ENCODE measurements around the gene ANXA11.

ANXA11 gene

DNA sequence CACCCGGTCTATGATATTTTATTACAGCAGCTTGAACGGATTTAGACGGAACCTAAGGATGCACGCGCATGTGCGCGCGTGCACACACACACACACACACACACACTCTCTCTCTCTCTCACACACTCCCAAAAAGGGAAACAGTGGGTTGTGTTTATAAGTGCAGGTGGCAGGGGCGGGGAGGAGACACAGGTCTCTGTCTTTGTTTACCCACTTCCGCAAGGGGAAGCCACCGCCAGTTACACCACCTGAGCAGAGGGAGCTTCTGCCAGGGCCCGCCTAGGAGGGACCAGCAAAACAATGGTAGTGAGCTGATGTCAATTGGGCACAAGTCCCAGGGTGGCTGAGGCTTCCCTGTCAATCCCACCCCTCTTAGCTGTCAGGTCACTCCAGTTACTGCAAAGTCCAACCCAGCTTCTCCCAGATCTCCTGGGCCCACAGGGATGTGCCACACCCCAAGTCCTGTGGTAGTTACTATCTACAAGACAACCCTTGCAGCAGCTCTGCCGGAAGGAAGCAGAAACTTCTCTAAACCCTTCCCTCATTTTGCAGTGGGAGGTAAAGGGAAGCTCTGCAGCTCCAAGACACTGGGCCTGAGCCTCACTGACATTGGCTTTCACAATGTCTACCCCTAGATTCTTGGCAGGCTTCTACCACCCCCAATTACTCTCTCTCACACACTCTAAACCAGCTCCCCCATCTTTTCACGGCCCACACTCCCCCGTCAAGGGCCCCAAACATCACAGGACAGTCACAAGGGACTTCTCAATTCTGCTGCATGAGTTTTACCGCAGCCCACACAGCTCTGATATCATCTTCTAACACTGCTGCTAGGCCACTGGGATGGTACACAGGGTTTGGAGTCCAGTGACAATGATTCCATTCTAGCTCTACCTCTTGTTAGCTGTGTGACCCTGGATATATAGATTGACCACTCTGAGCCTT is 17.6 kb downstream of the ANXA11 start:
- peak; percentile 39 to 98 (median 78) for DNase-seq

DNA sequence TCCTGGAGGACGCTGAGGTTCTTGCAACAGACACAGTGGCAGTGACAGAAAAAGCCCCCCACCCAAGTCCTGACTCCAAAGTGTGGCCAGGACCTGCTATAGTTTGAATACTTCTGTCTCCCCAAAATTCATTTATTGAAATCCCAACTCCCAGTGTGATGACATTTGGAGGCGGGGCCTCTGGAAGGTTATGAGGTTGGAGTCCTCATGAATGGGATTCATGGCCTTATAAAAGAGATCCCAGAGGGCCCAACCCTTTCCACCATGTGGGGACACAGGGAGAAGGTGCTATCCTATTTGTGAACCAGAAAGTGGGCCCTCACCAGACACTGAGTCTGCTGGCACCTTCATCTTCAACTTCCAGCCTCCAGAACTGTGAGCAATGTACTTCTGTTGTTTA is 18.3 kb downstream of the ANXA11 start:
- no peak for DNase-seq

DNA sequence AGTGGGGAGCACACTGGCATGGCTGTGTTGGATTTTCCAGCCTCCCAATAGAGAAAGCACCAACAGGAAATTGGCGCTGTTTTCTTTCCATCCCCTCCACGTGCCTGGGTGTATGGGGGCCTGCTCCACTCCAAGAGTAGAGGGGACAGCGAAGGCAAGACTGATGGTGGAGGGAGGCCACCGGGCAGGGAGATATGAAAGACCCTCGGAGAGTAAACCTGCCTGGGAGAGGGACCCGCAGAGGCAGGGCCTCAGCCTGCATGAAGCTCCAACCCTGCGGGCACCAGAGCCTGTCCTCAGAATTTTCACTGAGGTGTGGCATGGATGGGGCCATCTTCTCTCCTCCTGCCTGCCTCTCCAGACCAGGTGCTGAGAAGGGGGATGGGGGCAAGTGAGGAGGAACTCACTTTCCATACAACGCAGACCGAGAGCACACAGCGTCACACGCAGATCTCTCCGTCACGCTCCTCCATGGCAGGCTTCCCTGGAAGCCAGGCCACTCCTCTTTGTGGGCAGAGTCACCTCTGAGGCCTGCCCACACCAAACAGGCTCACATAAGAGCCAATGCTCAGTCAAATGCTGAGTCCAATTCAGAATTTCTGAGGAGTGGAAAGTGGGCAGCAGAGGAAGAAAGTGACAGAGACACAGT is 18.8 kb downstream of the ANXA11 start:
- peak in 1 of 5 experiments; percentile 63 for DNase-seq

DNA sequence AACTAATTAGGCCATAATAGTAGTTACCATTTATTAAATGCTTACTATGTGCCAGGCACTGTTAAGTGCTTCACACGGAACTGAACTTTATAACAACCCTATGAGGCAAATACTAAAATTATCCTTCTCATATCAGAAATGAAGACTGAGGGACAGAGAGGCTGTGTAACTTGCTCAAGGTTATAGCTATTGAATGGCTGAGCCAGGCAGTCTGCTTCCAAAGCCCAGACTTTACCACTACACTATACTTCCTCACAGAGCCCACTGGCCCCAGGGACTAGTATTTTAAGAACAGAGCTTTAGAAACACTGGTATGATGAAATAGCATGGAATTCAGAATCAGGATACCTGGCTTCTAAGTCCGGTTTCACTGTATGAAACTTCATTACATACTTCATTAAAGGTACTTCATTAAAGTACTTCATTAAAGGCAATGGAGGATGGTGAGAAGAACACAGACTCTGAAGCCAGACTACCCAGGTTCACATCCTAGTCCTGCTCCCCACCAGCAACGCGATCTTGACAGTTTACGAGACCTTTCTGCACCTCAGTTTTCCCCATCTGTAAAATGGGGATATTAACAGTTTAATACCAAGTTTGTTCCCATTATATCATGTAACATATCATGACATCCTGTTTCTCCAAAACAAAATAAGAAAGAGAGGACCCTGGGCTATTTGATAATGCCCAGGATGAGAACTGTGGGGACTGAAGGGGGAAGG is 19.6 kb downstream of the ANXA11 start:
- DNase-seq, result no peak

- DNase-seq, result no peak
These were observed 21.0 kb downstream of the ANXA11 start for GRCh38 chr10:80184291-80184690.

DNA sequence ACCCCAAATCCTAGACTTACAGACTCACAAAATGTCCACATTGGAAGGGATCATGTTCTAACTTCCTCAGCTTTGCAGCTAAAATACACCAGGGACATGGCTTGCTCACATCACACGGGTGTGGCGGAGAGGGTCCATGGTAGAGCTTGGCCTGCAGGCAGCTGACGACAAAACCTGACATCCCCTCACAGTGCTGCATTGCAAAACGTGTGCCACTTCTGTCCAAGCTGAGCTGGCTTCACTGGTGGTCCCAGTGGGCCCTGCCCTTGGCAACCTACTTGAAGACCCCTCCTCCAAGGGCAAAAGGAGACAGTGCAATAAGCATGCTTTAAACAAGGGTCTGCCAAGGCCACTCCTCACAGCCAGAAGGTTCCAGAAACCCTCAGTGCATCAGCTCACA is 21.9 kb downstream of the ANXA11 start:
- DNase-seq, result no peak

DNA sequence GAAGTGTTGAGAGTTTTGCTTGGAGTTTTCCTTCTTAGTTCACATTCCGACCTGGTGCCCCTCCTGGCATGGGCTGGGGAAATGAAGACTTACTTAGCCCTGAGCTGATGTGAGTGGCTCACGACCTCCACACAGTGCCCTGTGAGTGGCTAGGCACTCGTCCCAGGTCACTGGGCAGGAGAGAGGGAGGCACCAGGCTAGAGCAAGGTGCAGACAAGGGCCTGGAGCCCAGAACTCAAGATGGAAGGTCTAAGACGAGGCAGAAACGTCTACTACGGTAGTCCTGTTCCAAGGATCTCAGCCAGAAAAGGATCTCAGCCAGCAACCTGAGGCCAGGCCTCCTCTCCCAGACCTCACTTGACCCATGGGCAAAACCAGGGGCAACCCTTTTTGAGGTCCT is 22.4 kb downstream of the ANXA11 start:
- DNase-seq, result no peak

DNA sequence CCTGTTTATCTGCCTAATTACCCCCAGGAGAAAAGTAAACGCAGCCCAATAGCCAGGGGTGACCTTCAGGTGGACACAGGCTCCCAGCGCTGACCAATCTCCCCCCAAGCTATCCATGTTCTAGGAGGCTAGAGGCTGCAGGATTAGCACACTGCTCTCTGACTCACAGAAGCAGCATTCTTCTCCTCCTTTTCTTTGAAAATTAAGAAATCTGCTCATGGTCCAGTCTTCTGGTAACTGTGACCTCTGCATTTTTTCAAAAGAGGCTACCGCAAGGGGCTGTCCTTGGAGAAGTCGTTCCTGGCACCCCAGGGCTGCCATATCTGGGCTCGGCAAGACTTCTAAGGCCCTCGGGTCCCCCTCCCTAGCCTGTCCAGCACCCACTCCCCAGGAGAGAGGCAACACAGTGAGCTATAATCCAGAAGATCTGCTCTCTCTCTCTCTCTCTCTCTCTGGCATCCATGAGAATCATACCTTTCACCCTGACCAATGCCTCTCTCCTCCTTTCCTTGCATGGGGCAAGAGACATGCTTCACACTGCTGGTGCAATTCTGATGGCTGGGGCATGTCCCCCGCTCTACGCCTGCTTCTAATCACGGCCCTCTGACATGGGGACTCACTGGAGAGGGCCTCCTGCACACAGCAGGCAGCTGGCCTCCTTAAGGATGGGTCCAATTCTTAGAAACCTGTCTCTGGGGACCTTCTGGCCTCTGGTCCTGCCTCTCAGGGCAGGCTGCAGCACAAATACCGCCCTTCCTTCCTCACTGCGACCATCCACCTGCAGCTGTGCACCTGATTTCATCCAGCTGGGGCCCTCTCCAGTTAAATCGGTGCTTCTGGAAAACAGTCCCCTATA is 27.3 kb downstream of the ANXA11 start:
- DNase-seq, result no peak

DNA sequence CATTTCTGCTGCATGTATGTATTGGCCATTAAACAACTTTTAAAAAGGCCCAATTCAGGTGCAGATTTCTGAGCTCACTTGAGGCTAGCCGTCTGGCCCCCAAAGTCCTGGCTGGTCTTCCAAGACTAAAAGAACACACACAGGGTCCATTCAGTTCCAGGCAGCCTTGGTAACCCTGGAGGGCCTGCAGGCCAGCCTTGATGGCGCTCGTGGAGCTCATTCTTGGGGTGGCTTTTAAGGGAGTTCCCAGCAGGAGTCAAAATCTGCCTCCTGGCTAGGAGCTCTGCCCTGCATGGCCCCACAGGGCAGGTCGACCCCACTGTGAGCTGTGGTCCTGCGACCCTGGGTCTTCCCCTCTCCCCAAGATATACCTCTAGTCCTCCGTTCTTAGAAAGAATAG is 28.8 kb downstream of the ANXA11 start:
- DNase-seq, result no peak

DNA sequence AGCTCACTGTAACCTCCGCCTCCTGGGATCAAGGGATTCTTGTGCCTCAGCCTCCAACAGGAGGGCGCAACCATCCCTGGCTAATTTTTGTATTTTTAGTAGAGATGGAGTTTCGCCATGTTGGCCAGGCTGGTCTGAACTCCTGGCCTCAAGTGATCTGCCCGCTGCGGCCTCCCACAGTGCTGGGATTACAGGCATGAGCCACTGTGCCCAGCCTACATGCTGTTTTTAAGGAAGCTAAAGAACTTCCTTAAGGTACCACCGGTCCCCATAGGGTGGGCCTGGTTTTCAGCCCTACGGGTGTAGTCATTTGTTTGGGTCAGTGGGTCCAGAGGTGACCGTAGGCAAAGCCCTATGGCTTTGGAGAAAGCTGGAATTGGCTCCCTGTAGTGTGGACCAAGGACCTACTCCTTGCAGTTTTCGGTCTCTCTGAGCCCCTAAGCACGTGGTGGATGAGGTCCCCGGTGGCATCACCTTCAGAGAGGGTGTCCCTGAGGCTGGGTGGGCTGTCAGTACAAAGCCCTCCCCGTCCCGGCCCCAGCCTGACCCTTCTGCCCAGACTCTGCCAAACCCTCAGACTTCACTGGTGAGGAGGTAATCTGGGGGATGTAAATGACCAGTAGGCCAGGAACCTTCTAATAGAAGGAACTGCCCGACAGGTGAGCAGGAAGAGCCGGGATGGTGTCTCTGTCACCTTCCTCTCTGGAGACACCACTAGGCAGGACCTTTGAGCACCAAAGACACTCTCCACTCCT is 30.5 kb downstream of the ANXA11 start:
- DNase-seq, result no peak

DNA sequence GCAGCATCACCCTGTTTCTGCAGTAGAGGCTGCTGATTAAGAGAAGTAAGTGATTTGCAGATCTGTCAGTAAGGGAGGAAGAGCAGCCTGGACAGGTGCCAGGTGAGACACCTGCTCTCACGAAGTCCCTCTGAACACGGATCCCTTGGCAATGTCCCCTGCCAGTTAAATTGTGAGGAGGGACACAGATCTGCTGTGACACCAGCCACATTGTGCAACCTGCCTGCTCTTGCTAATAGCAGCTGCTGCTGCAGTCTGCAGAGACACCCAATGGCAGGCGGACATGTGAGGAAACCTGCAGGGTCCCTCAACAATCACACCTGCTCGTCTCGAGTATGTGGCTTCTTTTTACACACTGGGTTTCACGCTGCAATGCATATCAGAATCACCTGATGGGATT is 31.9 kb downstream of the ANXA11 start:
- no peak for DNase-seq

DNA sequence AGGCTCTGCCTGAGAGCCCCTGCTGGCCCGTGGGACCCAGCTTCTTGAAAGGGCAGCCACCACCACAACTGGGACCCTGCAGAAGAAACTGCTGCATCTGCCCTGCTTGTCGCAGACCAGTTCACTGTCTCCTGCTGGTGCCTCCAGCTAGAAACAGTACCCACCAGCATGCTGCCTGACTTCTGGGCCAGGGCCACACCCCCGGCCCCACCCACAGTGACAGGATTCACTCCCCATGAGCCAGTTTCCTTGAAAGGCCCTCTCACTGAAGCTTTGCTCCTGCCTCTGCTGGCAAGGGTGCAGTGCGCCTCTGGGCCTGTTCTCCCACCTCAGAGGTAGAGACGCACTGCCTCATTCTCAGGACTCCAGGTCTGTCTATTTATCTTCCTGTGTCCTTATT is 32.4 kb downstream of the ANXA11 start:
- DNase-seq, result no peak

DNA sequence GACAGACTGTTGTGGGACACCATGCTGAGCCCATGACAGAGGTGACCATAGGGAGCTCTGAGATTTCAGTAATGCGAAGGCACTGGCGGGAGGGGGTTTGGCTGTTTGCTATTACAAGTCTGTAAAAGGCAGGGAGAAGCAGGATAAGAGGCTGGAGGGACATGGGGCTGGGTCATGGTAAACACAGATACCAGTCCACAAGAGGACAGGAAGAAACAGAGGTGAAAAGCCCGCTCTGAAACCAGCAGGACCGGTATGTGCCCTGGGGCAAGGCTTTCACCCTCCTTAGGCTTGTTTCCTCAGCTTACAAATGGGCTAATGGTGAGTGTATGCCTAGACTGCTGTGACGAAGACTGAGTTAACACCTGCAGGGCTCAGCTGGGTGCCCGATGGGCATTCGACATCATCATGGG is 34.1 kb downstream of the ANXA11 start:
- no peak for DNase-seq

DNA sequence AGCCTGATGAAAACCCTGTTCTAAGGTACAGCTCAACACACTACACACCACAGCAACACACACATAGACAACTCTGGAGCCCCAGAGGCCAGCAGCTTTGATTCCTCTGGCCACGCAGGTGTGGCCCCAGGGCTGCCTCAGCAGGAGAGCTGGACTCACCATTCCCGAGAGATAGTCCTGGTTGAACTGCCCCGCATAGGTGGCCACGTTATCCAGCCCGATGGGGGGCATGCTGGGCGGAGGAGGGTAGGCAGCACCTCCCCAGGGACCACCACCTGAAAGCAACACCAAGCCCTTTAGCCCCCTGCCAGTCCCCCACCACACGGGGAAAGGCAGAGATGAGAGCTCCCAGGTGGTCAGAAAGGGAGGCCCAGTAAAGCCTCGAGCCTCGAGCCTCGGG is 34.7 kb downstream of the ANXA11 start:
- DNase-seq, result no peak

DNA sequence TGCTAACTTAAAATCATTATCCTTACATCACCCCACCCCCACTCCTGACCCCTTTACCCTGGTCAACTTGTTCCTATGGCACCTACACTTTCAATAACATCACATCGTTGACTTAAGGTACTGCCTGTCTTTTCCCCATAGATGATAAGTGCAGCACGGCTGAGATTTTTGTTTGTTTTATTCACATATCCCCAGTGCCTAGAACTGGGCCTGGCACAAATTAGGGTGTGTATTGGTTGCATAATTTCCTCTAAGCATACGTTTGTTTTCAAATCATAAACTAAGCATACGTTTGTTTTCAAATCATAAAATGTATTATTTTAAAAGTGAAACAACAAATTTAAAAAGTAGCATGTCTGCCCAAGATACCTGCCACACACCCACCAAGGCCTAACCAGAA is 35.3 kb downstream of the ANXA11 start:
- no peak for DNase-seq

DNA sequence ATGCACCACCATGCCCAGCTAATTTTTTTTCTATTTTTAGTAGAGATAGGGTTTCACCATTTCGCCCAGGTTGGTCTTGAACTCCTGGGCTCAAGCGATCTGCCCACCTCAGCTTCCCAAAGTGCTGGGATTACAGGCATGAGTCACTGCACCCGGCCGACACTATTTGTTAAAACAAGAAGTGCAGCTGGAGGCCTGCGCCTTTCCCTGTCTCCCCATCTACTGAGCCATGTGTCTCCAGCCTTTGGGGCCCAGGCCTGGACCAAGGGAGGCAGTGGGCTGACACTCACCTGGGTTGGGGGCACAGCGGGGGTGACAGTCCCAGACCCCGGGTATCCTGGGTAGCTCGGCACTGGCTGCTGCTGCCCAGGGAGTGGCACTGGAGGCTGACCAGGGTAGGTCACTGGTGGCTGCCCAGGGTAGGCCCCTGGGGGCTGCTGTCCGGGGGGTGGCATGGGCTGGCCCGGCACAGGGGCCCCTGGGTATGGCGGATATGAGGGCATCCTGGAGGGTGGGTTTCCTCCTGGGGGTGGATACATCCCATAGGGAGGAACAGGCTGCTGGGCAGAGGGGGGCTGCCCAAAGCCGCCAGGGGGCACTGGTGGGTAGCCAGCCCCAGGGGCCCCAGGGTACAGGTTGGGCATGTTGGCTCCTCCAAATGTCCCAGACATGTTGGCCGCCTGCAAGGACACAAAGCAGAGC is 36.5 kb downstream of the ANXA11 start:
- DNase-seq, result peak in 3 of 5 experiments; percentile 12 to 30 (median 26)

DNA sequence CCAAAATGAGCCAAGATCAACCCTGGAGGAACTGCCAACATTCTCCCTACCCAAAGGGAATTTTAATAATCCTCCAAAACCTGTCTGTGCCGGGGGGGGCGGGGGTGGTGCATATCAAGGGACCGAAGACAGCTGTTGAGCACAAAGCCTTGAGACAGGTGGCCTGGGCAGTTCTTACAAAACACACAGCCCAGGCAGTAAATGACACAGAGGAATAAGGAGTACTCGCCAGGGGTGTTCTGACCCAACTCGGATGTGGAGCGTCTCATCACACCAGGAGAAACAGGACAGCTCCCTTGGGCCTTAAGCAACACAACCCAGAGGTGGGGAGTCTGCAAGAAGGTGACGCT is 37.2 kb downstream of the ANXA11 start:
- no peak for DNase-seq

DNA sequence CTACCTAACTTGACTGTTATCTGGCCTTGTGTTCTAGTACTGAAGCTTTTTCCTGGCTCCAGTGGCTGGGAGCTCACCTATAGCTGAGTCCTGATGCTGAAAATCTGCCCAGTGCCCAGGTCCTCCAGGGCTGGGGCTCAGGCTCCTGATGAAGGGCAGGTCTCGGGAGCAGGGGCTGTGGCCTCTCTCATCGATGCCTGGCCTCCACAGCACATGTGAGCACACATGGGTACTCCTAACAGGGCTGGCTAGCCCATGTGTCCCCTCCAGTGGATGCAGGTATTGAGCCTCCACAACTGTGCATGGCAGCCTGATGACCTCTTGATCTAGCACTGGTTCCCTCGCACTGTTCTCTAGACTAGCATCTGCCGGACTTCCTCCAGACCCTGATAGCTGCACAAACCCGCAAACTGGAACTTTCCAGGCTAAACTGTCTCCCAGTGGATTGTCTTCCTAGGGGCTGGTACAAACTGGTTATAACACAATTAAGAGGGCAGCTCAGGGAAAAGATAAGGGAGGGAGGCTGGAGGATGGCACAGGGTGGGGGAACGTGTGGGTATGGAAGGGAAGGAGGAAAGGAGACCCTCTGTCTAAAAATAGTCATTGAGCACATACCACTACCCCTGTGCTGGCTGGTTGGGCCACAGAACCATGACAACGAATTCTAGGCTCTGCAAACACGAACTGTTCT is 37.7 kb downstream of the ANXA11 start:
- DNase-seq, result no peak

DNA sequence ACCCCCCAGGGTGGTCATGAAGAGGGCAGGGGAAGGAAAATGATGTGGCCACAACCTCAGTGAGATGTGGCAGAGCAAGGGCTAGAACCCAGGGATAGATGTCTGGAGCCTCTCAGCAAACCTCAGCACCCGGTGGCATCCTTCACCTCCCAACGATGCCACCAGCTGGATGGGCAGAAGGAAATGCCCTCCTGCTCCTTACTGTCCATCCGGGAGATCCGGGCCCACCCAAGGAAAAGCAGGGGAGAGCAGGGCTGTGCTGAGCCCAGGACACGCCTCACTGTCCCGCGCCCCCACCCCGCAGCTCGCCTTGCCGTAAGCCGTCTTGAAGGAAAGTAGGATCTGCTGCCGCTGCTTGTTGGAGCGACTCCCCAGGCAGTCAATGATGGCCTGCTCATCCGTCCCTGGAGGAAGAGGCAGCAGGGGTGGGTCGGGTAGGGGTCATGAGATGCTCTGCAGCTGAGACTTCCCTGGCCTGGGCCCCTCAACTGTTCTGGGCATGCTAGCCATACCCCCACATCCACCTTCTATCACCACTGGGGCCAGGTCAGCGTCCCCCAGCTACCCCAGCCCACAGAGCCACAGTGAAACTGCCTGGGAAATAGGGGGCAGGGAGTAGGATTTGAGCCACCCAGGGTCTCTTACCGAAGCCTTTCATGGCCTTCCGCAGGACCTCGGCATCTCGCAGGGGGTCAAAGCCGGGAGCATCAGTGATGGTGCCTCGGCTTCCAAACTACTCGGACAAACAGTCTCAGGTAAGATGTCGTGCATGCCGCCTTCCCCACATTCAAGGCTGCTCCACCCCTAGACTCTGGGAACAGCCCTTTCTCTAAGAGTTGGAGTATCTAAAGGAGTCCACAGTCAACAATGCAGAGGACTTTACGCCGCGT is 38.5 kb downstream of the ANXA11 start:
- no peak for DNase-seq

DNA sequence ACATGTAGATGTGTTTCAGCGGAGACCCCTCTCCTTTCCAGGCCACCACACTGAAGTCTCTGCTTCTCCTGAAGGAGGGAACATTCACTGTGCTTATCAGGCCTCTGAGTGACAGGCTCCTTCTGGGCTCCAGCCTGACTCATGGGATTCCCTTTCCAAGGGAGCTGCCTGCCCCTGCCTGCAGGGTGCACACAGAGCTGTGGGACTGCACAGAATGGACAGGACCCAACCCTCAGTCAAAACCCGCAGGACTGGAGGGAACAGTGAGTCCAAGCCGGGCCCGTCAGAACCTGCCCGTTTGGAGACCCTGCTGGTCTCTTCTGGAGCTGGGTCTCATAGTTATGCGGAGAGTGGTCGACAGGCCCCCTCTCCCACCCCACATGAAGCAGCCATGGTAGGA is 40.2 kb downstream of the ANXA11 start:
- DNase-seq, result no peak
